H1 (cell line): Measurements from ENCODE around the gene SASS6. TPM values are rescaled to one million over a fixed set of nuclear protein-coding genes. Genes with fewer than 3 reads are reported as not detected.

ENCODE experiments used
- CTCF ChIA-PET: fragments of 300-600 bp; sonication (Branson Sonifier 250); formaldehyde crosslinking; loops from one replicate; lab custom pipeline; 2021; ENCODE audit not compliant: partially characterized antibody; lab: Charles Lee
- POLR2A ChIA-PET: fragments of 300-600 bp; sonication (Branson Sonifier 250); formaldehyde crosslinking; loops from one replicate; lab custom pipeline; 2021; ENCODE audit warnings: inconsistent platforms; ENCODE audit not compliant: partially characterized antibody; lab: Charles Lee
- DNase-seq, 2 experiments: peaks; one replicate each; pipeline versions ENCODE4 v3.0.0 to v3.0.0-alpha.2; 2010 to 2022; ENCODE audit warnings: low spot score in 2 of 2, low read depth in 1 of 2, mixed read lengths in 1 of 2
- FAIRE-seq: peaks from 2 replicates; lab custom pipeline; 2011; peaks lifted over from hg19 to GRCh38; lab: Jason Lieb, UNC
- H2AFZ ChIP-seq: 2 replicates; pipeline ENCODE4 v1.8.1; 2012; ENCODE audit warnings: low read length, inconsistent platforms
- H2AK5ac ChIP-seq: 2 replicates; pipeline ENCODE4 v1.6.1; 2013; ENCODE audit warnings: low read depth, low read length
- H2BK120ac ChIP-seq: replicated peaks from 2 replicates; pipeline ENCODE3; 2013; ENCODE audit warnings: low read depth, low read length, inconsistent platforms
- H2BK12ac ChIP-seq: 2 replicates; pipeline ENCODE4 v1.6.1; 2013; ENCODE audit warnings: low read depth, low read length
- H2BK15ac ChIP-seq: 2 replicates; pipeline ENCODE4 v1.6.1; 2013; ENCODE audit warnings: low read length
- H2BK20ac ChIP-seq: 2 replicates; pipeline ENCODE4 v1.6.1; 2013; ENCODE audit warnings: low read length
- H2BK5ac ChIP-seq: 2 replicates; pipeline ENCODE4 v1.6.1; 2013; ENCODE audit warnings: low read depth, low read length
- H3K14ac ChIP-seq: 2 replicates; pipeline ENCODE4 v1.6.1; 2013; ENCODE audit warnings: inconsistent platforms; ENCODE audit not compliant: insufficient read length
- H3K18ac ChIP-seq: 2 replicates; pipeline ENCODE4 v1.6.1; 2013; ENCODE audit warnings: low read length; ENCODE audit errors: extremely low read depth
- H3K23ac ChIP-seq: 2 replicates; pipeline ENCODE4 v1.6.1; 2013; ENCODE audit warnings: inconsistent platforms; ENCODE audit not compliant: insufficient read length
- H3K23me2 ChIP-seq: 2 replicates; pipeline ENCODE4 v1.6.1; 2013; ENCODE audit warnings: low read depth, low read length
- H3K27ac ChIP-seq: 2 replicates; pipeline ENCODE4 v1.6.1; 2011; ENCODE audit warnings: low read depth, low read length, inconsistent platforms
- H3K27me3 ChIP-seq, 4 experiments: replicated peaks in 1 of 4; 1 replicate in 1 of 4; 2 replicates in 3 of 4; pipeline versions ENCODE4 v1.6.1 to v1.8.1; 2011 to 2013; ENCODE audit warnings: low read length in 3 of 4, mild to moderate bottlenecking in 3 of 4, inconsistent platforms in 2 of 4, mixed read lengths in 2 of 4, moderate library complexity in 1 of 4; ENCODE audit not compliant: control insufficient read depth in 3 of 4, insufficient read depth in 3 of 4; ENCODE audit errors: extremely low read depth in 1 of 4
- H3K36me3 ChIP-seq, 4 experiments: 2 replicates each; pipeline versions ENCODE4 v1.6.1 to v1.8.1; 2011 to 2013; ENCODE audit warnings: mild to moderate bottlenecking in 4 of 4, low read length in 3 of 4, moderate library complexity in 2 of 4, control low read depth in 1 of 4, inconsistent platforms in 1 of 4; ENCODE audit not compliant: insufficient read depth in 4 of 4, control insufficient read depth in 2 of 4
- H3K4ac ChIP-seq: replicated peaks from 2 replicates; pipeline ENCODE3; 2013; ENCODE audit warnings: low read length, low read depth, mixed read lengths, inconsistent platforms; ENCODE audit not compliant: insufficient read length
- H3K4me1 ChIP-seq, 4 experiments: replicated peaks in 1 of 4; 1 replicate in 1 of 4; 2 replicates in 3 of 4; pipeline versions ENCODE4 v1.6.1 to v1.8.1; 2011 to 2013; ENCODE audit warnings: low read length in 3 of 4, inconsistent platforms in 2 of 4, mixed read lengths in 1 of 4; ENCODE audit not compliant: insufficient read depth in 4 of 4, control insufficient read depth in 3 of 4
- H3K4me2 ChIP-seq, 2 experiments: 2 replicates each; pipeline versions ENCODE4 v1.6.1 to v1.8.1; 2011 to 2013; ENCODE audit warnings: low read depth in 2 of 2, low read length in 2 of 2, control low read depth in 1 of 2, inconsistent platforms in 1 of 2, mild to moderate bottlenecking in 1 of 2; ENCODE audit not compliant: insufficient read depth in 1 of 2
- H3K4me3 ChIP-seq, 4 experiments: fragments of 200-600, 300-600 bp in 1 of 4; sonication (generic), shearing (Covaris generic), sonication (Bioruptor Twin) in 1 of 4; 2 replicates each; pipeline versions ENCODE4 v1.5.1 to v1.8.1; 2011 to 2016; ENCODE audit warnings: low read length in 4 of 4, low read depth in 3 of 4, control low read depth in 2 of 4, inconsistent platforms in 2 of 4, mild to moderate bottlenecking in 2 of 4, mixed read lengths in 1 of 4, moderate library complexity in 1 of 4; ENCODE audit not compliant: insufficient read depth in 2 of 4; ENCODE audit errors: extremely low read depth in 1 of 4
- H3K56ac ChIP-seq: replicated peaks from 2 replicates; pipeline ENCODE3; 2013; ENCODE audit warnings: low read depth, mild to moderate bottlenecking, mixed read lengths, low read length, inconsistent platforms; ENCODE audit not compliant: insufficient read length
- H3K79me1 ChIP-seq: 2 replicates; pipeline ENCODE4 v1.6.1; 2013; ENCODE audit warnings: low read depth, low read length, control low read depth
- H3K79me2 ChIP-seq, 2 experiments: 2 replicates each; pipeline versions ENCODE4 v1.6.1 to v1.8.1; 2012 to 2013; ENCODE audit warnings: low read length in 2 of 2, mild to moderate bottlenecking in 2 of 2, inconsistent platforms in 1 of 2; ENCODE audit not compliant: insufficient read depth in 2 of 2, control insufficient read depth in 1 of 2
- H3K9ac ChIP-seq, 4 experiments: replicated peaks in 1 of 4; 1 replicate in 1 of 4; 2 replicates in 3 of 4; pipeline versions ENCODE4 v1.6.1 to v1.8.1; 2011 to 2013; ENCODE audit warnings: low read depth in 3 of 4, low read length in 3 of 4, control low read depth in 2 of 4, mild to moderate bottlenecking in 2 of 4, moderate library complexity in 2 of 4, inconsistent platforms in 1 of 4; ENCODE audit errors: extremely low read depth in 1 of 4
- H3K9me3 ChIP-seq, 2 experiments: 2 replicates each; pipeline versions ENCODE4 v1.6.1 to v1.8.1; 2012 to 2013; ENCODE audit warnings: mild to moderate bottlenecking in 2 of 2, moderate library complexity in 2 of 2, control low read depth in 1 of 2, inconsistent platforms in 1 of 2, low read depth in 1 of 2, low read length in 1 of 2, mixed read lengths in 1 of 2; ENCODE audit not compliant: insufficient read depth in 2 of 2
- H4K20me1 ChIP-seq, 2 experiments: replicated peaks in 1 of 2; 2 replicates each; pipeline versions ENCODE3 to v1.8.1; 2011 to 2013; ENCODE audit warnings: inconsistent platforms in 2 of 2, low read length in 2 of 2, mild to moderate bottlenecking in 1 of 2; ENCODE audit not compliant: insufficient read depth in 2 of 2, control insufficient read depth in 1 of 2
- H4K5ac ChIP-seq: 2 replicates; pipeline ENCODE4 v1.6.1; 2013; ENCODE audit warnings: low read length, low read depth, mixed read lengths, inconsistent platforms; ENCODE audit not compliant: insufficient read length
- H4K8ac ChIP-seq: 2 replicates; pipeline ENCODE4 v1.8.0; 2013; ENCODE audit warnings: mild to moderate bottlenecking, moderate library complexity, low read length, inconsistent platforms; ENCODE audit not compliant: insufficient read depth; ENCODE audit errors: extremely low read depth
- H4K91ac ChIP-seq: replicated peaks from 2 replicates; pipeline ENCODE3; 2013; ENCODE audit warnings: low read length, mixed read lengths, inconsistent platforms; ENCODE audit not compliant: insufficient read length
- BACH1 ChIP-seq: IDR thresholded peaks from 2 replicates; pipeline ENCODE4 v1.6.1; 2012; ENCODE audit warnings: low read length, improper control_type of control experiment
- CHD1 ChIP-seq: IDR thresholded peaks from 2 replicates; pipeline ENCODE4 v1.6.1; 2012; ENCODE audit warnings: low read depth, low read length, improper control_type of control experiment
- HDAC6 ChIP-seq: IDR thresholded peaks from one replicate; pipeline ENCODE4 v1.7.1; 2012; ENCODE audit warnings: low read depth, mild to moderate bottlenecking, inconsistent platforms, low read length, moderate library complexity
- KDM1A ChIP-seq: fragments of 200-600, 300-600 bp; sonication (generic); IDR thresholded peaks from 2 replicates; pipeline ENCODE4 v1.7.1; 2016; ENCODE audit warnings: mild to moderate bottlenecking, low read length, borderline replicate concordance
- KDM5A ChIP-seq: fragments of 200-600 bp; IDR thresholded peaks from 2 replicates; pipeline ENCODE4 v1.7.1; 2012; ENCODE audit warnings: mild to moderate bottlenecking, low read length, inconsistent platforms, mixed read lengths
- NRF1 ChIP-seq: IDR thresholded peaks from 2 replicates; pipeline ENCODE4 v1.6.1; 2011; ENCODE audit warnings: mild to moderate bottlenecking, low read depth, low read length, improper control_type of control experiment
- POLR2A ChIP-seq, 2 experiments: IDR thresholded peaks; 1 replicate in 1 of 2; 2 replicates in 1 of 2; pipeline ENCODE4 v1.6.1; 2011; ENCODE audit warnings: low read depth in 2 of 2, low read length in 2 of 2, mild to moderate bottlenecking in 2 of 2; ENCODE audit errors: control extremely low read depth in 1 of 2
- POLR2AphosphoS5 ChIP-seq: IDR thresholded peaks from 2 replicates; pipeline ENCODE4 v1.6.1; 2011; ENCODE audit warnings: low read depth, low read length
- RXRA ChIP-seq: IDR thresholded peaks from 2 replicates; pipeline ENCODE4 v1.6.1; 2011; ENCODE audit warnings: low read depth, mild to moderate bottlenecking, low read length, moderate library complexity; ENCODE audit not compliant: insufficient read depth
- SIN3A ChIP-seq, 2 experiments: IDR thresholded peaks in 1 of 2; conservative IDR thresholded peaks in 1 of 2; 2 replicates each; pipeline ENCODE4 v1.6.1; 2011 to 2012; ENCODE audit warnings: low read length in 2 of 2, improper control_type of control experiment in 1 of 2, low read depth in 1 of 2, mild to moderate bottlenecking in 1 of 2
- SP2 ChIP-seq: IDR thresholded peaks from 2 replicates; pipeline ENCODE4 v1.6.1; 2012; ENCODE audit warnings: mild to moderate bottlenecking, low read length, inconsistent platforms
- TAF1 ChIP-seq: IDR thresholded peaks from 2 replicates; pipeline ENCODE4 v1.6.1; 2011; ENCODE audit warnings: mild to moderate bottlenecking, low read depth, low read length
- polyA plus RNA-seq, 7 experiments: library from polyadenylated mRNA; depleted of rRNA in 3 of 7; stranded (reverse) in 5 of 7; unstranded in 2 of 7; fragments of >200 nt in 5 of 7; fragments of 200-250 nt in 2 of 7; gene quantifications; 1 replicate in 5 of 7; 2 replicates in 1 of 7; 4 replicates in 1 of 7; pipeline versions ENCODE4 v1.2.1 to v1.2.3, GENCODE V29; 2011 to 2013; ENCODE audit warnings: missing spikeins in 2 of 7, mixed read lengths in 2 of 7
- total RNA-seq: library from RNA; stranded (reverse); fragmentation: NEBNext Ultra II Directional; extraction: Animal tissue kit (Norgen Biotek cat#: 25700); gene quantifications from 2 replicates; pipeline ENCODE4 v1.2.1, GENCODE V29; 2021

Gene SASS6
- total and polyA plus RNA-seq, 2 of the 8 experiments (the other 6 are each of a cell fraction or from before 2014, with no cell fraction given), result 1.2 to 13.8 TPM

DNA sequence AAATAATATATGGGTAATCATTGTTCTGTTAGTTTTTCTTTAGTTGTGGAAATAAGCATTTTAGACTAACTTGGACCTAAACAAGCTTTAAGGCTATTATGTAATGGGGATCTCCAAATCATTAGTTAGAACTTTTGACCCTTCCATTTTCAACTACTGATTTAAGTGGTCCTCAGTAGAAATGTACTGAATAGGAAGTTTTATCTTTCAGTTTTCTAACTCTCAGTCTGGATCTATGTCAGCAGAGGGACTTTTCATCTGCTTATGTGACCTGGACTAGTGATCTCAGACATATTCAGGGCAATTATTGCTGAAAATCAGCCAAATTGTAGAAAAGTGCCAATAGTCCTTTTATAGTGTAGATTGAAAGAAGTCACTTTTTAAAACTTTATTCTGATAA is 56.0 kb downstream of the SASS6 start:
- no peaks in the 10 kb centered on the region for H3K79me1 ChIP-seq
- H2AFZ ChIP-seq, result no peak overlapping the region
- TF ChIP-seq KDM5A, result no peak
- no peak for TF ChIP-seq NRF1
- no peak for TF ChIP-seq SIN3A (conservative IDR thresholded peaks at IDR 0.05 in 1 of 2, IDR thresholded peaks at IDR 0.05 in 1 of 2; ENCODE audit: low read depth in 1 of 2, low read length in 2 of 2)
- no peak for TF ChIP-seq BACH1
- TF ChIP-seq POLR2A (IDR thresholded peaks at IDR 0.05; ENCODE audit: control extremely low read depth in 1 of 2, low read depth in 2 of 2, low read length in 2 of 2), result no peak
- TF ChIP-seq RXRA, result no peak
- no peak for TF ChIP-seq TAF1
- no peak for TF ChIP-seq POLR2AphosphoS5
- no peak for TF ChIP-seq CHD1
- no peak for TF ChIP-seq SP2
- TF ChIP-seq HDAC6, result no peak
- TF ChIP-seq KDM1A, result no peak
- H3K36me3 ChIP-seq, result peaks cover 0 to 53% (median 27%) of the 10 kb centered on the region in 4 experiments; a peak in 6 of 8 replicates
- H4K20me1 ChIP-seq, result peaks cover 0 to 4% of the 10 kb centered on the region in 2 experiments
- no peaks in the 10 kb centered on the region for H3K79me2 ChIP-seq
- H3K27me3 ChIP-seq, result no peaks in the 10 kb centered on the region
- H3K23me2 ChIP-seq, result no peaks in the 10 kb centered on the region
- no peak overlapping the region for H3K56ac ChIP-seq
- ChIA-PET CTCF (interaction anchor here (0.8 kb wide), 2 partner anchors 11 to 17 kb away, joined by 3 to 4 read pairs; no protein-coding TSS in a partner anchor), POLR2A (interaction anchor here (1.6 kb wide), 1 partner anchor 9 kb away, joined by 3 read pairs; no protein-coding TSS in a partner anchor)
- H3K4ac ChIP-seq, result no peak overlapping the region
- no peak overlapping the region for H2BK5ac ChIP-seq
- H3K9me3 ChIP-seq, result no peaks in the 10 kb centered on the region
- H3K4me1 ChIP-seq, result no peaks in the 10 kb centered on the region; a peak in 1 of 7 replicates
- H2BK20ac ChIP-seq, result no peak overlapping the region
- H3K4me2 ChIP-seq, result no peak overlapping the region
- H3K27ac ChIP-seq, result no peak overlapping the region
- H4K5ac ChIP-seq, result no peak overlapping the region
- FAIRE-seq (no peak), DNase-seq (no peak)
- no peak overlapping the region for H4K8ac ChIP-seq
- H2AK5ac ChIP-seq, result no peak overlapping the region
- H2BK12ac ChIP-seq, result no peak overlapping the region
- H2BK120ac ChIP-seq, result no peak overlapping the region
- no peak overlapping the region for H3K4me3 ChIP-seq
- H2BK15ac ChIP-seq, result no peak overlapping the region
- no peak overlapping the region for H3K18ac ChIP-seq
- H3K9ac ChIP-seq, result no peak overlapping the region
- no peak overlapping the region for H4K91ac ChIP-seq
- no peak overlapping the region for H3K14ac ChIP-seq
- H3K23ac ChIP-seq, result no peak overlapping the region
